GM19397 (cell line): ENCODE data around the gene GRIA3.
"Not testable (repeated sequence)": the region's sequence is repeated elsewhere in the genome, so short reads cannot be mapped to it uniquely, and the experiment has no call there.

Experiments used
- ATAC-seq: cut with Tn5 transposase; IDR thresholded peaks from one replicate; pipeline ENCODE4 v1.9.1; 2021; ENCODE audit warnings: mild to moderate bottlenecking, moderate library complexity; ENCODE audit not compliant: unreplicated experiment

GRIA3 gene

DNA sequence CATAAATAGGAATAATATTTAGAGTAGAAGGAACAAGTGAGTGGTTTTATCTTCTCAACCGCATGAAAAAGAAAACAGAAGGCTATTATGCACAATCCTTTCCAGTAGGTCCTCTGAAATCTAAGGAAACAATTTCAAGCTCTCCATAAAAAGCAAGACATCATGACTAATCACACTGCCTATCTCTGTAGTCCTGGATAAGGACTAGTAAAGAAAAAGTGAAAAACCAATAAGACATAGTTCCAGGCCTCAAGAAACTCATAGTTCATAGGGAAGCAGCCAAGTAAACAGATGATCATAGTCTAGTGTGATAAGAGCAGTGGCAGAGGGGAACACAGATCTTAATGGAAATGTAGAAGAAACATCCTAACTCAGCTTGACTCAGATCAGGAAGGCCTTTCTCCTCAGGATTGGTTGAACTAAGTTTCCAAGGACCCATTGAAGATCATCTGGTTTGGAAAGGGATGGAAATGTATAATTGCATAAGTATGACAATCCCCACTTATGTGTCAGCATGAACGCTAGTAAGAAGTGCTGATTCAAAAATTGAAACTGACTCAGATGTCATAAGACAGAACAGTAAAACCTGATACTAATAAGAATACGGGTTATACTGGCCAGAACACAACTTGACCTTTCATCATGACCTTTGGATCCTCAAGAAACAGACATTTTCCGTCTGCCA, 155.3 kb downstream of the GRIA3 start:
- no peak for ATAC-seq

DNA sequence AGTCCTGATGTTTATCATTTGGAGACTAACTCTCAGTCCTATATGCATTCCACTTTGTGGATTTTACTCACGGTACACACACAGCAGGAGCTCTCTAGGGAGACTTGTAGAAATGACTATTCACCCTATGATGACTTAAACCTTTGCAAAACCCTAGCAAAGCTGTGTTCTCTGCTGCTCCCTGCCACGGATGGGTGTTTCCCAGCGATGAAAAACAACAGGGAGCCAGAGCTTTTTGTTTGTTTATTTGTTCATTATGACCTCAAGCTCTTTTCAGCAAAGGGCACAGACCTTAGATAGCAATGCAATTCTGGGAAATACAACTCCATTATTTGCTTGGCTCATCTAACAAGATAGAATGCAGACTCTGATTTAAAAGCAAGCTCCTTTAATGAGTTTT, 156.6 kb downstream of the GRIA3 start:
- ATAC-seq = no peak

DNA sequence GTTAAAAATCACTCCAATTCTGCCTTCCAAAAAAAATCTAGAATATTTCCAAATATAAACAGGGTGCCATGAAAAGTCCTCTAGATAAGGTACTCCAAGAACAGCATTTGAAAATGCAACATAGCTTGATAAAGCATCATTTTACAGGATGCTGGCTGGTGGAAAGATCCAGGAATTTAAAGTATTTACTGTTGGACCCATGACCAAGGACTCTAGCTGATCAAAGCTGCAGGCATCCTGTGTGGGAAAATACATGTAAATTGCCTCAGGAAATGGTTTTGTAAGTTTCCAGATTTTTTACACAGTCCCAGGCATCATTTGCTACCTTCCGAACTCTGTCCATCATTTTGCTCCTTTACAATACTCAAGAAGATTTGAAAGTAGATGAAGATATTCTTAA, 164.4 kb downstream of the GRIA3 start:
- no peak for ATAC-seq

DNA sequence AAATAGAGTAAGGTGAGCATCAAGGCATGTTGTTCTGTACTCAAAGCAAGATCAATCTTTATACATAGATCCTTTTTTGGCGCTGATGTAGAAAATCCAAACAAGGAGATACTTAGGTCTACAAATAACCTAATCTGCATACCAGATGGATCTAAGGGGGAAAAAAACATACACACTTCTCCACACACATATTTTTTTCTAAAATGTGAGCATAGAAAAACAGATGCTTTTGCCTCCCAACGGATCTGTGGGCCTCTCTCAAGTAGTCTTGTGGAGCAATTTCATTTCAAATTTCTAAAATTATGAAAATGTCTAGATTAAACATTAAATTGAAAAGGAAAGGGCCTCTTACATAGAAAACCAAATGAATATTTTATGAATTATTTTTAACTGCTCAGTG, 166.1 kb downstream of the GRIA3 start:
- no peak for ATAC-seq

DNA sequence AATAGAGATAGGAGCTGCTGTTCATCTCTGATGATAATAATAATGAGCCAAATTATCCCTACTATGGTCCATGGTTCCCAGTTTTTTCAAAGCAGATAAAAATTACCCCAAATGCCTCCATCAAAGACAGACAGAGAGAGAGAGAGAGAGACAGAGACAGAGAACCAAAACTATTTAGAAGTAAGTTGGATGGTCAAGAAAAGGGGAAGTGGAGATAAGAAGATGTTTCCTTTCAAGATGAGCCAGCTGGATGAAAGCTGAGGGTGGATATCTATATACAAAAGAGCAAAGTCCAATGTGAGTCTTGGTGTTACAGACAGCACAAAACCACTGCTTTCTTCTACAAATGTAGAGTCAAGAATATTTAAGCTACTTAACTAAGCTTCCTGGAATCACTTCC, 173.9 kb downstream of the GRIA3 start:
- peak; percentile 92 for ATAC-seq

DNA sequence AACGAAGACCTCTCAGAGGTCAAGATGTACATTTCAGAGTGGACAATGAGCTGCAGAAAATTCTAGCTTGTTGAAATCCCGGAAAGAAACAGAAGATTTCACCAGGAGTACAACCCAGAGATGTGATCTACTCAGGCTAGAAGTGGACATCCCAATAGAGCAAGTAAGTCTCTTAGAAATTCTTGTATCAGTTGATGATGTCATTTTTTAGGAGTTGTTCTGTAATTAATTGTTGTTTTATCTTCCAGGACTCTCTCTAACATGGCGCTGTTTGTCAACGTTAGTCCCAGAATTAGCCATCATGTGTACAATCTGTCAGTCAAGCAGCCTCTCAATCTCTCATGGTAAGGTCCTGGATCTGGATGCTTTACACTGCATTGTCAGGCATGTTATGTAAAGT, 174.4 kb downstream of the GRIA3 start:
- ATAC-seq = peak; percentile 3

DNA sequence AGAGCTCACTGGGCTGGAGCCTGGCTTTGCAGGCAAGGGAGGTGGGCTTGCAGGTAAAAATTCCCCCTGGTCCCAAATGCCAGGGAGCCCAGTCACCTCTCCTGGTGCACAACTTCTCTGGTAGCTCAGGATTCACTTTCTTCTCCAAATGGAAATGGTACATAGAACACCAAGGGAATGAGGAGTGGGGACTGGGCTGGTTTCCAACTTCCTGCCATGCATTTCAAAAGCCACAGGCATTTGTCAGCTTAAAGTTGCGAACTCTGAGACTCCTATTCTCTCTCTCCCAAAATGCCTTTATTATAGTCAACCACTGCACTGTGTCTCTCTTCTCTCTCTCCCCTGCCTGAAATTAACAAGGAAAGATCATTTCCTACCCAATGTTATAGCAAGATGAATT, 177.3 kb downstream of the GRIA3 start:
- ATAC-seq = no peak

DNA sequence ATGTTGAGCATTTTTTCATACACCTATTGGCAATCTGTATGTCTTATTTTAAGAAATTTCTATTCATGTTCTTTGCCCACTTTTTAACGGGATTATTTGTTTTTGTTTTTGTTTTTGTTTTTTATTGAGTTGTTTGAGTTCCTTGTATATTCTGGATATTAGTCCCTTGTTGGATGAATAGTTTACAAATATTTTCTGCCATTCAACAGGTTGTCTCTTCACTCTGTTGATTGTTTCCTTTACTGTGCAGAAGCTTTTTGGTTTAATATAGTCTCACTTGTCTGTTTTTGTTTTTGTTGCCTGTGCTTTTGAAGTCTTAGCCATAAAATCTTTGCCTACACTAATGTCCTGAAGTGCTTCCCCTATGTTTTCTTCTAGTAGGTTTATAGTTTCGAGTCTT, 202.1 kb downstream of the GRIA3 start:
- not testable (repeated sequence) for ATAC-seq

DNA sequence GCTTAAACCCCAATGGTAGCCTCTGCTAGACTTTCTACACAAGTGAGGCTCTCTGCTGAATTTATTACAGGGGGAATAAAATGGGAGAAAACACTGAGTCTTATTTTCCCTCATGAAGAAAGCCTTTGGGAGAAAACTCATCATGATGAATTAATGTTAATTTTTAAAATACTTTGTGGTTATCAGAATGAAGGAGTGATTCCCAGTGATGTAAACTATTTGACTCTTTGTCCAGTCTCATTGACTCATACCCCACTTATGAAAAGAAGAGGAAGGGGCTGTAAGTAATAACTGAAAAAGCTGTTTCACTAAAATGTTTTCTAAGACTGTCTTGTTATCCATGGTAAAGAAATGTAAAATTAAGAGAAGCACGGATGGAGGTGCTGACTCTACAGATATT, 208.8 kb downstream of the GRIA3 start:
- no peak for ATAC-seq

DNA sequence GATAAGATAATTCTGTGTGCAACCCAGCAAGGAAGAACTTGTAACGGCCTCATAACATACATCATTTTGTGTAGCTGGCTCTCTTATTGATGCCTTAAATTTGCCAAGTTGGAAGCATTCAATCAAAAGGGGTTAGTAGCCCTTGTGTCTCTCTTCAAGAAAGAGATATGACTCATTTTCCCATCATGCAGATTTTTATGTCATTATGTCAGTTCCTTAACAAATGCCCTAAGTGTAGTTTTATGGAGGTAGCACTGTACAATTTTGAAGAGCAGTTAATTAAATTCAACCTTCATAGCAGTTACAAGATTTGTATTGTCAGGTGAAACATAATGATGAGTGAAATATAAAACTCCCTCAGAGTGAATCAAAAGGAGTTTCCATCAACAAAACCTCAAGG, 215.6 kb downstream of the GRIA3 start:
- no peak for ATAC-seq

DNA sequence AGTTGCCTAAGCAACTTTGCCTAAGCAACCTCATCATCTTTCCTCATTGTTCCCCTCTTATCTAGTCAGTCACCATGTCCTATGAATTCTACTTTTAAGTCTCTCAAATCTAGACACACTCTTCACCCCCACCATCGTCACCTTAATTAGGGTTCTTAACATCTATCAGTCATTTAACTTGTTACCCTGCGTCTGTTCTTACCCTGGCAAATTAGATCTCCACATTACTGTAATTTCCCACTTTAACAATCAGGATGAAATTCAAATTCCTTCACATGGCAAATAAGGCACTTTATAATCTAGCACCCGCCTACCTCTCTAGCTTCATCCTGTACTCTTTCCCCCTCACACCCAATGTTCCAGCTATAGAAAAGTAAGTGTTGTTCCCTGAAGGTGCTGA, 221.2 kb downstream of the GRIA3 start:
- ATAC-seq = no peak

DNA sequence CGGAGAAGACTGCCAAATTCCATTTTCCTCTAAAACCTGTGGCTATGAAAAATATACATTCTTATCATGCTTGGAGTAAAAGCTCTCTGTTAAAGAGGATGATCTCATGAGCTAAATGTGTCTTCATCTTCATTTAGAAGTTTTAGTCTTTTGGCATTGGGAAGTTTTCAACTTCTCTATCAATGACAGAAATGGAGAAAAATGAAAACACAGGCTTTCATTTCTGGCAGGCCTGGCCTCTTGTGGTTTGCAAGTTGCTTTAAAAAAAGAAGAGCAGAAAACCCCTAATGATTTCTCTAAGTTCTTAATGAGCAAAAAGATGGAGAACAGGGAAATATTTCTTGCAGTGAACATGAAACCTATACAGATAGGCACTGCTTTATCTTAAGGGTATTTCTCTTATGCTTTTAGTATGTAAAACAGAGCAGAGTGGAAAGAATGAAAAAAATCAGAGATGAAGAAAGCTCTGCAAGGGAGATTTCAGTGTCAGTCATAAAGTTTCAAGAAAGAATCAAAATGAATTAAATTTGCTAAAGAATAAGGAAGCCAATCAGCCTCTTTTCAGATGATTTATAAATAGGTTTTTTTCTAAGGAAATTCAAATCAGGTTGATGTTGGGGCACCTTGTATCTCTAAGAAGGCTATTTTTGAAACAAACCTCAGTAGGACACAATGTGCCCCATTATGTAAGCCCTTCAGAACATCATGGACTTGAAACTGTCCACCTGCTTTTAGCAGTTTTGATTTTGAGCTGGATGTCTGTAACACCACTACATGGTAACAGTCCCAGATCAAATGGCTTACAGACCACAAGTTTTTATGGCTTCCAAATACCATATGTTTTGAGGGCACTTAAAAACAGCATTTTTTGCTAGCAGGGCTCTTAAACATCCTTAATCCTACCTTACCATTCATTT, 225.0 kb downstream of the GRIA3 start:
- peak; percentile 53 for ATAC-seq

DNA sequence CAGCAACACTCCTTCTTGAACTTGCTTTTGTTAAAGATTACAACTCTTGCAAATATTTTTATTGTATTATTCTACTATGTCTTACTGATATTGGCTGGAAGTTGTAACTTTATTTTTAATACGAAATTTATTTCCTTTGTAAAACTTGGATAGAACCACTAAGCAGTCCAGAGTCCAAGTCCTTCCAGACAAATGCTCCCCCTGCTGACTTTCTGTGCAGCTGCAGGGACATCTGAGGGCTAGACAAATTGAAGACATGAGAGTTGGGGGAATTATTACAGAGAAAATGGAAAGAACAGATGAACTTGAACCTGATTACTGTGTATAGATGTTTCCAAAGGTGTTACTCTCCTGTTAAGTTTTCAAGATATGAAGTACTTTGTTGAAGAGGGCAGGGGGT, 238.8 kb downstream of the GRIA3 start:
- ATAC-seq = no peak

DNA sequence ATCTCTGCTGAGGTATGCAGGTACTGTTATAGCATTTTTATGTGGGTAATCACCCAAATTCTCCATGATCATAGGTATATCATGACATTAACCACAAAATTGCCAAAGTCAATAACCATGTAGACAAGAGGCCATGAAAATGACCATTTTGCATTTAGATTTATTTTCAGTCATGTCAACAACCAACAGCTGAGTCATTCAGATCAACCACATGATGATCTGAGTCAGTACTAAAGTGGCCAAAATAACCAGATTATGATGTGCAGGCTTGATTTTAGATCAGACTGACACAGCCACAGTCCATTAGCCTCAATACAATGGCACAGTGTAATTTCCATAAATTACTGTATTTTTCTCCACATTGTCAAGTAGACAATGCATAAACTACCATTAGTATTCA, 240.5 kb downstream of the GRIA3 start:
- peak; percentile 91 for ATAC-seq

DNA sequence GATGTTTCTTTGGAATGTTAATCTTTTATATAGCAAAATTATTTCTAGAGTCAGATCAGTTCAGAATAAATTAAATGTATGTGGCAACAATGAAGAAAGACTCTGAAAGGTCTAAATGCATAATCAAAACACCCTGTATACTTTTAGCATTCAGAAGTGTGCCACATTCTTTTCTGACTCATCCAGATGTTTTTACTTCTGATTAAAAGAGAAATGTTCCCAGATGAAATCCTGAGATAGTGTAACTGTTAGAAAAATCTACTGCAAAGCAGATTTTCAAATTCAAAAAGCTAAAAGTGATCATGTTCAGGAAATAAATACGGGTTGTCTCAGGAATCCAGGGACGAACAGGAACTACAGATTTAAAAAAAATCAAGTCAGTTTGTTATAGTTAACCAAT, 241.4 kb downstream of the GRIA3 start:
- ATAC-seq = no peak

DNA sequence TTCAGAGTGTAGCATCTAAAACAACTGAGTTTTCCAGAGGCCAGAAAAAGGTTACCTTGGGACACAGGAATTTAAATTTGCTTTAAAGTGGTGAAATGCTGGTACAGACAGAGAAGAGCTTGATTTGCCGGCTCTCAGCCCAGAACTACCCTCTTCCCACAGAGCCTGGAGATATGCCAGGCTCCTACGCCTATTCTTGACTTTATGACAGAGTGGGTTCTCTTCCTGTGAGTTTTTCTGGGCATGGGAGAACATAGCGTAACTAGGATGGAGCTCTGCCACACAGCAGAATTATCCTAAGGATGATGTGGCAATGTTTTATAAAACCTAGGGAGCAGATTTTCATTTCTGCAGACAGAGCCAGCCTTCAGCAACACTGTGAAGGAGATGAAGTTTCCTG, 241.8 kb downstream of the GRIA3 start:
- no peak for ATAC-seq

DNA sequence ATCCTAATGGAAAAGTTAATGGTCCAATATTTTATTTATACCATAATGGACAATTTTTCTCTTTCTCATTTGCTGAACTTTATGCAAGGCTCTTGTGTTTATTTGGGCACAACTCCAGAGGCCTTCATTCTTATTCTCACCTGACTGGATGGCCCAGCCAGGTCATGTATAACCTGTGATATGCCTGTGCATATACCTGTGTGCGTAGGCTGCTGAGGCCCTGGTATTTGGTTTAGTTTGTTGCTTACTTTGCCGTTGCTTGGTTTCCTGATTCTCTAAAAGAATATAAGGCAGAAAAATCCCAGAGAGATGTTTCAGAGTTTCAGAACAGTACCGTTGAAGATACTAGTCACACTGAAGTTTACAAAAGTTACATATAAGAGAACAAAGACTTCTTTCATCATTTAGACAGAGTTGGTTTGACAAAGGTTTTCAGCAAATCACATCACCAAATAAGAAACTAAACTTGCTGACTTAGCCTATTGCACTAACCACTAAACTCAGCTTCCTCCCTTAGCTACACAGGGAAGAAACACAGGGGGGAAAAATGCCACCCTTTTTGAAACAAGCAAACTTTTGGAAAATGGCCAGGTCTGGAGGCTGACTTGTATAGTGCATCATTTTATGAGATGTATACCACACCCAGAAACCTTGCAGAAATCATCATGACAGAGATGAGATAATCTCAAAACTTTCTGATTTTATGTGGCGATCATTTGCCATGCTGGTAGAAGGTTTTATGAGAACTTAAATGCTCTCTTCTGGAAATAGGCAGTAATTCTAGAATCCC, 248.5 kb downstream of the GRIA3 start:
- no peak for ATAC-seq

DNA sequence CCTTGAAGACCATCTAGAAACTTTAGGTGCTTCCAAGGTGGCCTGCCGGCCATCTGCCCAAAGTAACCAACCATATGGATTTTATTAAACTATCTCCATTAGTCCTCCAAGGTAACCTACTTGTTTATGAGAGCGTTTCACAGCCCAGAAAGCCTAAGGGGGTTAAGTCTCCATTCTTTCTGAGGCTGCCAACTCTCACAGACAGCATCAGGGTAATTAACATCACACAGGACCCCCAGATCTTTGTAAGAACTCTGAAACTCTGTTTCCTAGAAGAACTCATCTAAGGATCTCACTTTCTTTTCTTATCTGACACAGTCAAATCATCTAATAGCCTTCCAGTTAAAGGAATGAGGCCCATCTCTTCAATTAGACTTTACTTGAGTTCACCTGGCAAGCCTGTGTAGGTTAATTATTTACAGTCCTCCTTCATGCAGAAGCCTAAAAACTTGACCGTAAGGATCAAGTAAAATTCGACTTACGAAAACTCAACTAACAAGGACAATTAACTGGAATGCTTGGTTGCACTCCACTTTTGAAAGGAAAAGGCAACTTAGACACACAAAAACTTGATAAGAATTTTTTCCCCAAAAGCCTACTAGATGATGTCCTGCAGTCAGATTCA, 252.5 kb downstream of the GRIA3 start:
- ATAC-seq = no peak

DNA sequence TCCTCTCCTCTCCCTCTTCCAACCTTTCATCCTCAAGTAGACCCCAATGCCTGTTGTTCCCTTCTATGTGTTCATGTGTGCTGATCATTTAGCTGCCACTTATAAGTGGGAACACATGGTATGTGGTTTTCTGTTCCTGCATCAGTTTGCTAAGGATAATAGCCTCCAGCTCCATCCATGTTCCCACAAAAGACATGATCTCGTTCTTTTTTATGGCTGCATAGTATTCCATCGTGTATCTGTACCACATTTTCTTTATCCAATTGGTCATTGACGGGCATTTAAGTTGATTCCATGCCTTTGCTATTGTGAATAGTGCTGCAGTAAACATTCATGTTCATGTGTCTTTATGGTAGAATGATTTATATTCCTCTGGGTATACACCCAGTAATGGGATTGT, 255.8 kb downstream of the GRIA3 start:
- not testable (repeated sequence) for ATAC-seq

DNA sequence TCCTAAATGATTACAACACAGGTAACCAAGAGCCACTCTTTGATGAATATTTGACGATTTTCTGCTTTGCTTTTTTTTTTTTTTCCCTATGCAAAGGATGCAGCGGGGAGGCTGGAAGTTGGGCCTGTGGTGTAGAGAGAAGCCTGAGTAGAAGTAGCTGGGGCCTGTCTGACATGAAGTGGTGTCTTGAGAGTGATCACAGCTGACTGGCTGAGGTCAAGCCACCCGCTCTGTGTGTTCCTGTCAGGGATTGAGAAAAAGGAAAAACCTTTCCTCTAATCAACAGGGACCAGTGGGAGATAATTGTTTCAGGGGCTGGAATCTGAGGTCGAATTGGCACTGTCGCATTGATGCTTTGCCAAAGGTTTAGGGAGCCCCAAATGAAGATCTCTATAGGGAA, 258.7 kb downstream of the GRIA3 start:
- no peak for ATAC-seq

DNA sequence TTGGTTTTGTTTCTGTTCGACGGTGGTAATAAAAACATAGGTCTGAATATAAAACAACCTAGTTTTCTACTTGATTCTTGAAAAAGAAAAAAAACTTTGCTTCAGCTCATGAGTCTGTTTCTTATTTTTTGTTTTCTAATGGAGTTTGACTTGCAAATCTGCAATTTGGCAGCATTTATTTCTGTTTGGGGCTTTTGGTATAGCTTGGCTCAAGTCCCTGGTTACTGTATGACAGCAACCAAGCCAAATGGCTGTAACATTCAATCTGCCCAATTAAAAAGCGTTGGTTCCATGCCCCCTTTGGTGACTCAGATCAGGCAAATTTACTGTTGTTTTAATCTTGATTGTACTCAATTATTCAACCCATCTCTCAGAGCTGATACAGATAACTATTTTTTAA, 263.4 kb downstream of the GRIA3 start:
- ATAC-seq = no peak
